ENCODE data around the gene RBM44.
"Not testable (repeated sequence)": the region's sequence is repeated elsewhere in the genome, so short reads cannot be mapped to it uniquely, and the experiment has no call there.

- TF ChIP-seq, protein P1, sequence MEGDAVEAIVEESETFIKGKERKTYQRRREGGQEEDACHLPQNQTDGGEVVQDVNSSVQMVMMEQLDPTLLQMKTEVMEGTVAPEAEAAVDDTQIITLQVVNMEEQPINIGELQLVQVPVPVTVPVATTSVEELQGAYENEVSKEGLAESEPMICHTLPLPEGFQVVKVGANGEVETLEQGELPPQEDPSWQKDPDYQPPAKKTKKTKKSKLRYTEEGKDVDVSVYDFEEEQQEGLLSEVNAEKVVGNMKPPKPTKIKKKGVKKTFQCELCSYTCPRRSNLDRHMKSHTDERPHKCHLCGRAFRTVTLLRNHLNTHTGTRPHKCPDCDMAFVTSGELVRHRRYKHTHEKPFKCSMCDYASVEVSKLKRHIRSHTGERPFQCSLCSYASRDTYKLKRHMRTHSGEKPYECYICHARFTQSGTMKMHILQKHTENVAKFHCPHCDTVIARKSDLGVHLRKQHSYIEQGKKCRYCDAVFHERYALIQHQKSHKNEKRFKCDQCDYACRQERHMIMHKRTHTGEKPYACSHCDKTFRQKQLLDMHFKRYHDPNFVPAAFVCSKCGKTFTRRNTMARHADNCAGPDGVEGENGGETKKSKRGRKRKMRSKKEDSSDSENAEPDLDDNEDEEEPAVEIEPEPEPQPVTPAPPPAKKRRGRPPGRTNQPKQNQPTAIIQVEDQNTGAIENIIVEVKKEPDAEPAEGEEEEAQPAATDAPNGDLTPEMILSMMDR (conservative IDR thresholded peaks at IDR 0.05): not testable (repeated sequence)
- TF ChIP-seq EZH2 (IDR thresholded peaks at IDR 0.05; ENCODE audit: low read depth): not testable (repeated sequence)
These were observed 33.5 kb upstream of the RBM44 start for GRCh38 chr2:237765122-237765521.

All from PC-9 (cell line).